H1 (cell line): ENCODE data around the gene CNDP2.

ENCODE experiments used
- EZH2 ChIP-seq: fragments of 200-600 bp; sonication (generic); IDR thresholded peaks from 2 replicates; pipeline ENCODE4 v1.7.1; 2012; ENCODE audit warnings: low read depth, mild to moderate bottlenecking, moderate library complexity, low read length, inconsistent platforms; ENCODE audit not compliant: severe bottlenecking
- KDM5A ChIP-seq: fragments of 200-600 bp; IDR thresholded peaks from 2 replicates; pipeline ENCODE4 v1.7.1; 2012; ENCODE audit warnings: mild to moderate bottlenecking, low read length, inconsistent platforms, mixed read lengths
- POLR2A ChIP-seq, 2 experiments: IDR thresholded peaks; 1 replicate in 1 of 2; 2 replicates in 1 of 2; pipeline ENCODE4 v1.6.1; 2011; ENCODE audit warnings: low read depth in 2 of 2, low read length in 2 of 2, mild to moderate bottlenecking in 2 of 2; ENCODE audit errors: control extremely low read depth in 1 of 2
- RAD21 ChIP-seq, 2 experiments: IDR thresholded peaks in 1 of 2; conservative IDR thresholded peaks in 1 of 2; 2 replicates each; pipeline ENCODE4 v1.6.1; 2011; ENCODE audit warnings: low read depth in 2 of 2, low read length in 2 of 2, improper control_type of control experiment in 1 of 2, inconsistent platforms in 1 of 2, mild to moderate bottlenecking in 1 of 2, moderate library complexity in 1 of 2
- SP1 ChIP-seq: IDR thresholded peaks from 2 replicates; pipeline ENCODE4 v1.6.1; 2011; ENCODE audit warnings: low read depth, low read length
- SRF ChIP-seq: IDR thresholded peaks from 2 replicates; pipeline ENCODE4 v1.6.1; 2011; ENCODE audit warnings: mild to moderate bottlenecking, low read depth, low read length, moderate library complexity
- TCF12 ChIP-seq: IDR thresholded peaks from 2 replicates; pipeline ENCODE4 v1.6.1; 2011; ENCODE audit warnings: low read depth, mild to moderate bottlenecking, low read length
- TF ChIP-seq, protein P1 (sequence below), 3 experiments: IDR thresholded peaks; 1 replicate in 2 of 3; 2 replicates in 1 of 3; pipeline versions ENCODE4 v1.5.1 to v1.6.1; 2011; ENCODE audit warnings: low read length in 3 of 3, mild to moderate bottlenecking in 3 of 3, inconsistent platforms in 2 of 3, low read depth in 1 of 3, moderate library complexity in 1 of 3; ENCODE audit not compliant: insufficient read depth in 1 of 3; ENCODE audit errors: control extremely low read depth in 1 of 3

DNA sequence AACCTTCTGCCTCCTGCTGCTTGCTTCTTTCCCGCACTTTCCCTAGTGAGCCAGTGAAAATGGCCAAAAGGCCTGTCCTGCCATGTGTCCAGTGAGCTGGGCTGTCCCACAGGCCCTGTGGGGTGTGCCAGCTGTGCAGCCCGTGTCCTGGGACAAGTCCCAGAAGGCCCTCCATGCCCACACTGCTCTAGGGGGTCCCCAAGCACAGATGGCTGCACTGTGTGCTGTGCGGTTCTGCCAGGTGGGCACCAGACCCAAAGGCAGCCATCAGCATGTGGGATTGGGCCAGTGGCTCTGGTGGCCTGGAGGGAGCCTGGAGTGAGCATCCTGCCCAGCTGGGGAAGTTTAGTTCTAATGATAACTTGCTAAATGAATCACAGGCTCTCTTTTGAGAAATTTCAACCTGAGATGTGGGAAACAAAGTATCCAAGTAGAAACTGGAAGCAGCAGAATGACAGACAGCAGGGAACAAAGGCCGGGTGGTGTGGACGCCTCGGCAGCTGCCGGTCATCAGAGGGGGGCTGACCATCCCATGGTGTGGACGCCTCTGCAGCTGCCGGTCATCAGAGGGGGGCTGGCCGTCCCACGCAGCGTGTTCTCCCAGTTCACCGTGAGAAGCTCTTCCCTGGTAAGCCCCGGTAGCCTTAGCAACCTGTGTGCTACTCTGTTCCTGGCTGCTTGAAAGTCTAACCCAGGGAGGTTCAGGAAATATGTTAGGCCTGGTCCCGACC is 9.9 kb upstream of the CNDP2 start:
- TF ChIP-seq, protein P1, sequence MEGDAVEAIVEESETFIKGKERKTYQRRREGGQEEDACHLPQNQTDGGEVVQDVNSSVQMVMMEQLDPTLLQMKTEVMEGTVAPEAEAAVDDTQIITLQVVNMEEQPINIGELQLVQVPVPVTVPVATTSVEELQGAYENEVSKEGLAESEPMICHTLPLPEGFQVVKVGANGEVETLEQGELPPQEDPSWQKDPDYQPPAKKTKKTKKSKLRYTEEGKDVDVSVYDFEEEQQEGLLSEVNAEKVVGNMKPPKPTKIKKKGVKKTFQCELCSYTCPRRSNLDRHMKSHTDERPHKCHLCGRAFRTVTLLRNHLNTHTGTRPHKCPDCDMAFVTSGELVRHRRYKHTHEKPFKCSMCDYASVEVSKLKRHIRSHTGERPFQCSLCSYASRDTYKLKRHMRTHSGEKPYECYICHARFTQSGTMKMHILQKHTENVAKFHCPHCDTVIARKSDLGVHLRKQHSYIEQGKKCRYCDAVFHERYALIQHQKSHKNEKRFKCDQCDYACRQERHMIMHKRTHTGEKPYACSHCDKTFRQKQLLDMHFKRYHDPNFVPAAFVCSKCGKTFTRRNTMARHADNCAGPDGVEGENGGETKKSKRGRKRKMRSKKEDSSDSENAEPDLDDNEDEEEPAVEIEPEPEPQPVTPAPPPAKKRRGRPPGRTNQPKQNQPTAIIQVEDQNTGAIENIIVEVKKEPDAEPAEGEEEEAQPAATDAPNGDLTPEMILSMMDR (IDR thresholded peaks at IDR 0.05; ENCODE audit: control extremely low read depth in 1 of 3, insufficient read depth in 1 of 3, low read depth in 1 of 3, low read length in 3 of 3), result no peak
- TF ChIP-seq SP1 (no peak), POLR2A (IDR thresholded peaks at IDR 0.05; ENCODE audit: control extremely low read depth in 1 of 2, low read depth in 2 of 2, low read length in 2 of 2) (no peak), RAD21 (IDR thresholded peaks at IDR 0.05 in 1 of 2, conservative IDR thresholded peaks at IDR 0.05 in 1 of 2; ENCODE audit: low read depth in 2 of 2, low read length in 2 of 2) (no peak), EZH2 (no peak), TCF12 (no peak), SRF (no peak), KDM5A (no peak)
